Upper lobe of right lung (tissue), 1 donor: ENCODE measurements around the gene HCRTR1. TPM values are rescaled to one million over a fixed set of nuclear protein-coding genes. Genes with fewer than 3 reads are reported as not detected.

Source experiments
- ATAC-seq: fragments of 200-7000 bp; cut with Tn5 transposase; one replicate; pipeline ENCODE4 v1.9.1; 2020; ENCODE audit warnings: mild to moderate bottlenecking, moderate library complexity
- DNase-seq: peaks from one replicate; pipeline ENCODE4 v3.0.0-alpha.2; 2020
- H3K27ac ChIP-seq: fragments of 200-600 bp; one replicate; pipeline ENCODE4 v1.8.0; 2022
- H3K27me3 ChIP-seq: fragments of 200-600 bp; one replicate; pipeline ENCODE4 v1.8.0; 2022; ENCODE audit warnings: mild to moderate bottlenecking
- H3K36me3 ChIP-seq: fragments of 200-600 bp; one replicate; pipeline ENCODE4 v1.8.0; 2022
- H3K4me1 ChIP-seq: fragments of 200-600 bp; one replicate; pipeline ENCODE4 v1.8.0; 2022
- H3K4me3 ChIP-seq: fragments of 200-600 bp; one replicate; pipeline ENCODE4 v1.8.0; 2022; ENCODE audit warnings: mild to moderate bottlenecking
- H3K9me3 ChIP-seq: fragments of 200-600 bp; one replicate; pipeline ENCODE4 v1.8.0; 2022
- intact Hi-C: fragments of 100-400 bp; cut with DNase I; formaldehyde crosslinking; loops from one replicate; pipeline ENCODE4 v1.11.0; 2022
- total RNA-seq: library from RNA; stranded (reverse); fragmentation: NEBNext Ultra II Directional; extraction: Animal tissue kit (Norgen Biotek cat#: 25700); gene quantifications from one replicate; pipeline ENCODE4 v1.2.1, GENCODE V29; 2021
- TF ChIP-seq, protein P1 (sequence below): fragments of 200-600 bp; IDR thresholded peaks from one replicate; pipeline ENCODE4 v1.8.0; 2022; ENCODE audit warnings: antibody characterized with exemption
- donor health status: DM: no; HTN: yes; CAD: no; lungs with severe emphysema.

HCRTR1 gene
- total RNA-seq, 1 donor from 2014 or later = not detected

DNA sequence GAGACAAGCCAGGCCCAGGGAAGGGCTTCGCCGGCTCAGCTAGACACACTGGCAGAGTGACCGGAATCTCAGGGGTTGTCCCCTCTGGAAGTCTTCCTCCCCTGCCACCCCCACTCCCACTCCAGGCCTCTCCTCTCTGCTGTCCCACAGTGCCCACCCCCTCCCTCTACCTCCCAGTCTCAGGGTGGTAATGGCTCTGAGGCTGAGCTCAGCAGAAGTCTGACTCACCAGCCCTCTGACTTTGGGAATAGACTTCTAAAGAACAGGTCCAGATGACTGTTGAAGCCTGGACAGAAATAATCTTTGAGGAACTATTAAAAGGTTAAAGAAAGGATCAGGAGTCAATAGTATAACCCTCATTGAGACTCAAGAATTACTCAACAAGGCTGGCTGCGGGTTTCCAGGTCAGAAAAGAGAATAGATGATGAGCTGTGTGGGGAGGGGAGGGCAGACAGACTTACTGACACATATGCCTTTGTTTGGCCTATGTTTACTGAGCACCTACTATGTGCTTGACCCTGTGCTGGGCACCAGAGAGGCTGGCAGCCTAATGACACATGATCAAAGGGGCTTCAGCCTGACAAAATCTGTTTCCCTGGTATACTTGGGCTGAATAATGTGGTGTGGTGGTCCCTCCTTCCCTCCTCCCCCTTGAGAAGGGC lies 8.2 kb downstream of the HCRTR1 start:
- DNase-seq (no peak), ATAC-seq (no peak)
- peak overlapping the region; percentile 77 for H3K27ac ChIP-seq
- peaks cover 40% of the 10 kb centered on the region for H3K4me1 ChIP-seq
- no peaks in the 10 kb centered on the region for H3K9me3 ChIP-seq
- no peak overlapping the region for H3K4me3 ChIP-seq
- H3K27me3 ChIP-seq = no peaks in the 10 kb centered on the region
- peaks cover 27% of the 10 kb centered on the region for H3K36me3 ChIP-seq
- intact Hi-C loops = no loop called here
- TF ChIP-seq, protein P1, sequence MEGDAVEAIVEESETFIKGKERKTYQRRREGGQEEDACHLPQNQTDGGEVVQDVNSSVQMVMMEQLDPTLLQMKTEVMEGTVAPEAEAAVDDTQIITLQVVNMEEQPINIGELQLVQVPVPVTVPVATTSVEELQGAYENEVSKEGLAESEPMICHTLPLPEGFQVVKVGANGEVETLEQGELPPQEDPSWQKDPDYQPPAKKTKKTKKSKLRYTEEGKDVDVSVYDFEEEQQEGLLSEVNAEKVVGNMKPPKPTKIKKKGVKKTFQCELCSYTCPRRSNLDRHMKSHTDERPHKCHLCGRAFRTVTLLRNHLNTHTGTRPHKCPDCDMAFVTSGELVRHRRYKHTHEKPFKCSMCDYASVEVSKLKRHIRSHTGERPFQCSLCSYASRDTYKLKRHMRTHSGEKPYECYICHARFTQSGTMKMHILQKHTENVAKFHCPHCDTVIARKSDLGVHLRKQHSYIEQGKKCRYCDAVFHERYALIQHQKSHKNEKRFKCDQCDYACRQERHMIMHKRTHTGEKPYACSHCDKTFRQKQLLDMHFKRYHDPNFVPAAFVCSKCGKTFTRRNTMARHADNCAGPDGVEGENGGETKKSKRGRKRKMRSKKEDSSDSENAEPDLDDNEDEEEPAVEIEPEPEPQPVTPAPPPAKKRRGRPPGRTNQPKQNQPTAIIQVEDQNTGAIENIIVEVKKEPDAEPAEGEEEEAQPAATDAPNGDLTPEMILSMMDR = no peak

DNA sequence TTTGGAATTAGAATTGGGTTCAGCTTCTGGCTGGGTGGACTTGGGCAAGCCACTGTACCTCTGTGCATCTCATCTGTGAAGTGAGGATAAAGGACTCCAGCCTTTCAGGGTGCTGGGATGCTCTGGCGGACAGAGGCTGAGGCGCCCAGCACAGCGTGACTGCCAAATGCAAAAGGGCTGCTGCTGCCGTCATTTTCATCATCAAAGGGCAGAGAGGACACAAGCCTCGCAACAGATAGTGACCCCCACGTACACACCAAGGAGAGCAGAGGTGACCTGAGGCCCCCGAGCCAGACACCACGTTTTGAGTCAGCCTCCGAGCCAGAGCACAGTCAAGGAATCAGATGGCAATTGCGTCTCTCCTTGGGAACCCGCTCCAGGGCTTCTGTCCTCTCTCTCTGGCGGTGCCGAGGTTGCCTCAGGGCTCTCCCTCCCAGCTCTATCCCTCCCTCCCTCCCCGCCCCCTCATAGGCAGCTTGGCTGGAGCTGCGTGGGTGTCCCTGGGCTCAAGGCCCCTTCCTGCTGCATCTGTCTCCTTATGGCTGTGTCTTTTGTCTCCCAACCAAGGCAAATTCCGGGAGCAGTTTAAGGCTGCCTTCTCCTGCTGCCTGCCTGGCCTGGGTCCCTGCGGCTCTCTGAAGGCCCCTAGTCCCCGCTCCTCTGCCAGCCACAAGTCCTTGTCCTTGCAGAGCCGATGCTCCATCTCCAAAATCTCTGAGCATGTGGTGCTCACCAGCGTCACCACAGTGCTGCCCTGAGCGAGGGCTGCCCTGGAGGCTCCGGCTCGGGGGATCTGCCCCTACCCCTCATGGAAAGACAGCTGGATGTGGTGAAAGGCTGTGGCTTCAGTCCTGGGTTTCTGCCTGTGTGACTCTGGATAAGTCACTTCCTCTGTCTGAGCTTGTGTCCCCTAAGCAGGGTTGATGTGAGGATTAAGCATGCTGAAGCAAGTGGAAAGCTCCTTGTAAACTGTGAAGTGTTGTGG lies 9.0 kb downstream of the HCRTR1 start:
- H3K27ac ChIP-seq = peak overlapping the region; percentile 77
- no peaks in the 10 kb centered on the region for H3K27me3 ChIP-seq
- no peak overlapping the region for H3K4me3 ChIP-seq
- no peak for ATAC-seq
- H3K36me3 ChIP-seq = peaks cover 35% of the 10 kb centered on the region
- intact Hi-C loops = no loop called here
- H3K9me3 ChIP-seq = no peaks in the 10 kb centered on the region
- DNase-seq = no peak
- H3K4me1 ChIP-seq = peaks cover 40% of the 10 kb centered on the region
- TF ChIP-seq, protein P1 = no peak

DNA sequence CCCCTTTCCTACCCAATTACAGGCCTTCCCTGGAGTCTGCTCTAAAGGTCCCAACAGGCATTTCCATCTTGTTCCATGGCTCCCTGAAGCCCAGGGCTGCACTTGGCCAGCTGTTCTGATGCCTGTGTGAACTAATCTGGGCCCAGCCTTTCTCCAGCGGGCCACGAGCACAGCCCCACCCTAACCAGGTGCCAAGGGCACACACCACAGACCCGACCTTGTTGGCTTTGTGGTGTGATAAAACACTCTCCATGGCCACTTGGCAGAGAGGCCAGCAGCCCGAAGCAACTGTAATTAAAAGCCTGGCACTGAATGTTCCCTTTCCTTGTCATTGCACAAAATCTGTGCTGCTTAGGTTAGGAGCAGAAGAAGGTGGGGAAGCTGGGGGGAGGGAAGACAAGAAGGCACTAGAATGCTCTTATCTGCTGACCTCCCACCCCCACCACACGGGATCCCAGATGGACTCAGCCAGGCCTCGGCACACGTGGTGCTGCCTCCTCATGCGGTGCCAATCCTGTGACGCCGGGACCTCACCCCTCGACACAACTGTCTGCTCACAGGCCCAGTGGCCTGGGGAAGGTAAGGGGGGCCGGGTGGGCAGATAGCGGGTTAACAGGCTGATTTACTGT lies 9.9 kb downstream of the HCRTR1 start:
- peaks cover 40% of the 10 kb centered on the region for H3K4me1 ChIP-seq
- intact Hi-C loops = no loop called here
- H3K9me3 ChIP-seq = no peaks in the 10 kb centered on the region
- DNase-seq = peak; percentile 89
- H3K27me3 ChIP-seq = no peaks in the 10 kb centered on the region
- ATAC-seq = peak; percentile 80
- TF ChIP-seq, protein P1 = no peak
- H3K36me3 ChIP-seq = peaks cover 43% of the 10 kb centered on the region
- peak overlapping the region; percentile 77 for H3K27ac ChIP-seq
- no peak overlapping the region for H3K4me3 ChIP-seq

DNA sequence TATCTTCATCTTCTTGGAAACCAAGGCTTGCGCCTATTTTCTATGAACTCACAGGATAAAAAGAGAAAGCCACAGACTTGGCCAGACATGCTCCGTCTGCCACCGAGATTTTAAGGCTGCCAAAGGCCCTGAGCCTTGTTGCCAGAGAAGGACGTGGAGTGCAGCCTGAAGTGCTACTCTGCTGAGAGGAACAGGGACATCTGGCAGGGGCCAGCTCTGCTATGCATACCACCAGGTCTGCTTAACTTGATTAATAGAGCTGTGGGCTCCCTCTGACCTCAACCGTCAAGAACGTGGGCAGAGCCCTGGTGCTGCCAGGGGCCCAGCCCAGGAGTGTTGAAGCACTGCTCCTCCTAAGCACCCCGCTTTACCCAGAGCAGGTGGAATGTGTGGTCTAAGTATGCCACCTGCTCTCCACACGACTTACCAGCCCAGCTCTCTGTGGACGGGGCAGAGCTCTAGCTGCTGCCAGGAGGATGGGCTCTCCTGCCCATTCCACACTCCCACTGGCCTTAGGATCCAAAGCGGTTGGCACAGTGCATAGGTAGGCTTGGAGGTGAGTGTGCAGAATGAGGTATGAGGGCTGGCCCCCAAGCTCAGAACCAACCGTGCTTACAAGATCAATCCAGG lies 10.6 kb downstream of the HCRTR1 start:
- Histone ChIP-seq H3K36me3 (peaks cover 49% of the 10 kb centered on the region), H3K27me3 (no peaks in the 10 kb centered on the region), H3K9me3 (no peaks in the 10 kb centered on the region), H3K27ac (peak overlapping the region; percentile 77), H3K4me1 (peaks cover 40% of the 10 kb centered on the region), H3K4me3 (no peak overlapping the region)
- TF ChIP-seq, protein P1 = no peak
- intact Hi-C loops = no loop called here
- DNase-seq = peak; percentile 89
- ATAC-seq = peak; percentile 86

DNA sequence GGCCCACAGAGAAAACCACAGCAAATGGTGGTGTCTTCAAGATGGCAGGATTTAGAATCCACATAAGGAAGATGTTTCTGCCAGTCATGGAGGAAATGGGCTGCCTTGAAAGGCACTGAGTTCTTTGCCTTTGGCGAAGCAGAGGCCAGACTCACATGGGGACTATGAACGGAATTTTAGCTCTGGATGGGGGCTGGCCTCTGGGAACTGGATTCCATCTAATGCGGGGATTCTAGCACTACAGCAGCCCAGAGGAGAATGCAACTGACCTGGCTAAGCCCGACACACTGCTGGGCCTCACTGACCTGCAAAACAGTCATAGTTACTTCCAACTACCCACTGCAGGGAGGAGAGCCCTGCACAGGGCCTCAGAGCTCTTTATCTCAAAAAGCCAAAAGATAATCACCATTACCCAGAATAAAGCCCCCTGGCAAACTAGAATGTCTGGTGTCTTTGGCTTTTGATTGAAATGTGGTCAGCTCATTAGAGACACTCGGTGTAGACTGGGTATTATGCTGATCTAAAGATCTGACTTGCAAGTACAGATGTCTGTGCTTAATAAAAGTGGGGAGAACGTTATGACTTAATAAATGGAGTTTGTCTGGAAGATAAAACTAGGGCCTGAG lies 11.6 kb downstream of the HCRTR1 start:
- Histone ChIP-seq H3K4me3 (no peak overlapping the region), H3K27me3 (no peaks in the 10 kb centered on the region), H3K36me3 (peaks cover 54% of the 10 kb centered on the region), H3K4me1 (peaks cover 40% of the 10 kb centered on the region), H3K27ac (peak overlapping the region; percentile 77), H3K9me3 (no peaks in the 10 kb centered on the region)
- no peak for ATAC-seq
- intact Hi-C loops = no loop called here
- DNase-seq = no peak
- TF ChIP-seq, protein P1 = no peak
